HepG2 (cell line): Measurements from ENCODE around the gene AP4M1. TPM values are rescaled to one million over a fixed set of nuclear protein-coding genes. Genes with fewer than 3 reads are reported as not detected.
A peak's percentile ranks its signal among the peaks of the same experiment; 100 is the strongest.

Experiments
- ASH2L ChIP-seq: fragments of 300-600, 200-600 bp; sonication (generic); IDR thresholded peaks from 2 replicates; pipeline ENCODE4 v1.7.0; 2017; ENCODE audit warnings: low read depth, mild to moderate bottlenecking, moderate library complexity, mixed read lengths, low read length; ENCODE audit not compliant: insufficient read length
- CBFB ChIP-seq: sonication (generic); formaldehyde crosslinking; IDR thresholded peaks from 2 replicates; pipeline ENCODE4 v1.4.0; 2020; ENCODE audit warnings: missing genetic modification reagents
- FOXA1 ChIP-seq, 2 experiments: fragments of 450-650 bp in 1 of 2; sonication (generic) in 1 of 2; formaldehyde crosslinking in 1 of 2; IDR thresholded peaks; 2 replicates each; pipeline versions ENCODE4 v1.4.0 to v1.6.1; 2016 to 2020; ENCODE audit warnings: missing genetic modification reagents in 1 of 2
- HBP1 ChIP-seq: IDR thresholded peaks from 2 replicates; pipeline ENCODE4 v1.6.1; 2016; ENCODE audit warnings: low read depth, control low read depth
- KDM3A ChIP-seq: IDR thresholded peaks from 2 replicates; pipeline ENCODE4 v1.6.1; 2018; ENCODE audit warnings: low read depth, missing compliant biosample characterization
- NCOA1 ChIP-seq: sonication (generic); formaldehyde crosslinking; IDR thresholded peaks from 2 replicates; pipeline ENCODE4 v1.9.0; 2021; ENCODE audit warnings: missing genetic modification reagents
- PTBP1 ChIP-seq: fragments of 200-400 bp; formaldehyde crosslinking; IDR thresholded peaks from 2 replicates; pipeline ENCODE4 v1.6.1; 2018; ENCODE audit warnings: low read length, low read depth; ENCODE audit not compliant: poor library complexity, severe bottlenecking
- TFDP1 ChIP-seq: IDR thresholded peaks from 2 replicates; pipeline ENCODE4 v1.6.1; 2016; ENCODE audit warnings: missing compliant biosample characterization, missing genetic modification reagents, borderline replicate concordance
- ZBTB7A ChIP-seq: sonication (generic); formaldehyde crosslinking; IDR thresholded peaks from 2 replicates; pipeline ENCODE4 v1.8.0; 2022; ENCODE audit warnings: mild to moderate bottlenecking, missing genetic modification reagents
- ZFP36L1 ChIP-seq: sonication (generic); formaldehyde crosslinking; IDR thresholded peaks from 2 replicates; pipeline ENCODE4 v1.8.0; 2022; ENCODE audit warnings: mild to moderate bottlenecking, missing genetic modification reagents, moderate library complexity
- ZMYM4 ChIP-seq: sonication (generic); formaldehyde crosslinking; IDR thresholded peaks from 2 replicates; pipeline ENCODE4 v1.8.1; 2023; ENCODE audit warnings: mild to moderate bottlenecking, missing genetic modification reagents
- ZNF501 ChIP-seq: sonication (generic); formaldehyde crosslinking; IDR thresholded peaks from 2 replicates; pipeline ENCODE4 v1.5.1; 2020; ENCODE audit warnings: mild to moderate bottlenecking, moderate library complexity, missing genetic modification reagents
- ZNF564 ChIP-seq: sonication (generic); formaldehyde crosslinking; IDR thresholded peaks from 2 replicates; pipeline ENCODE4 v1.8.1; 2023; ENCODE audit warnings: mild to moderate bottlenecking, missing genetic modification reagents
- ZNF710 ChIP-seq: sonication (generic); formaldehyde crosslinking; IDR thresholded peaks from 2 replicates; pipeline ENCODE4 v1.5.0; 2020; ENCODE audit warnings: mild to moderate bottlenecking, missing genetic modification reagents, borderline replicate concordance
- ZNF75D ChIP-seq: sonication (generic); formaldehyde crosslinking; IDR thresholded peaks from 2 replicates; pipeline ENCODE4 v1.8.1; 2023; ENCODE audit warnings: missing genetic modification reagents, mild to moderate bottlenecking, borderline replicate concordance
- ZNF777 ChIP-seq: sonication (generic); formaldehyde crosslinking; IDR thresholded peaks from 2 replicates; pipeline ENCODE4 v1.4.0; 2020; ENCODE audit warnings: missing genetic modification reagents
- polyA plus RNA-seq, 8 experiments: library from polyadenylated mRNA; depleted of rRNA in 3 of 8; stranded (reverse) in 7 of 8; unstranded in 1 of 8; fragments of >200 nt; fragmentation: Illumina TruSeq in 4 of 8; extraction: Trizol in 4 of 8; gene quantifications; 2 replicates each; pipeline versions ENCODE4 v1.2.1 to v1.2.3, GENCODE V29; 2011 to 2016; ENCODE audit warnings: low read depth in 4 of 8, missing spikeins in 1 of 8, mixed read lengths in 1 of 8; ENCODE audit not compliant: insufficient read depth in 1 of 8
- total RNA-seq, 5 experiments: library from RNA; depleted of rRNA; stranded (reverse); fragments of >200 nt; fragmentation: Illumina TruSeq; extraction: Trizol; gene quantifications; 2 replicates each; pipeline ENCODE4 v1.2.3, GENCODE V29; 2016; ENCODE audit warnings: low read depth in 1 of 5
- TF ChIP-seq, protein P1 (sequence below): sonication (generic); formaldehyde crosslinking; IDR thresholded peaks from 2 replicates; pipeline ENCODE4 v1.5.1; 2020; ENCODE audit warnings: mild to moderate bottlenecking, missing genetic modification reagents, moderate library complexity
- TF ChIP-seq, protein P2 (sequence below): IDR thresholded peaks from 2 replicates; pipeline ENCODE4 v1.6.1; 2016; ENCODE audit warnings: missing genetic modification reagents, missing compliant biosample characterization
- TF ChIP-seq, protein P3 (sequence below): sonication (generic); formaldehyde crosslinking; IDR thresholded peaks from 2 replicates; pipeline ENCODE4 v1.4.0; 2020; ENCODE audit warnings: mild to moderate bottlenecking, missing genetic modification reagents

The AP4M1 gene
- total and polyA plus RNA-seq, 2 of the 13 experiments (the other 11 are each of a cell fraction or from before 2014, with no cell fraction given), result 6.3 to 9.7 TPM

DNA sequence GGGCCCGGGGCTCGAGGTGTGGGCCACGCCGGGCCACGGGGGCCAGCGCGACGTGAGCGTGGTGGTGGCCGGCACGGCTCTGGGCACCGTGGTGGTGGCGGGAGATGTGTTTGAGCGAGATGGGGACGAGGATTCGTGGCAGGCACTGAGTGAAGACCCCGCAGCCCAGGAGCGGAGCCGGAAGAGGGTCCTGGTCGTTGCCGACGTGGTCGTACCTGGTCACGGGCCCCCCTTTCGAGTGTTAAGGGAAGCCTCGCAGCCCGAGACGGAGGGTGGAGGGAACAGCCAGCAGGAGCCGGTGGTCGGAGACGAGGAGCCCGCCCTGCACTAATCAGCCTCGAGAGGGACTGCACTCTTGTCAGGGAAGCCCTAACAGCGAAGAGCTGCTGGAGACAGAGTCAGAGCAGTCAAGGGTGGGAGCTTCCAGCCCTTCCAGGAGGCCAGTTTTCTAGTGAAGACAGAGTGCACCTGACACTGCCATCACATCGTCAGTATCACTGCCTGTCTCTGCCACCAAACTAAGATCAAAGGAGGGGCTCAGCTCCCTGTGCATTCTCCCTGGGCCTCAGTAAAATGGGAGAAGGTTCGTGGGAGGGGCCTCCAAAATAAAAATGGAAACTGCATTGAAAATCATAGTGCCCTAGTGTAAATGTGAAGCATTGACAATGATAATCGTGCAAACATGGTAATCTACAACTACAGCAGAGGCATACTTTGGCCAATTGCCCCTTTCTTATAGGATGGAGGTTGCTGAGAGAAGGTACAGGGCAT is 26.6 kb downstream of the AP4M1 start (continued):
- TF ChIP-seq, protein P1, sequence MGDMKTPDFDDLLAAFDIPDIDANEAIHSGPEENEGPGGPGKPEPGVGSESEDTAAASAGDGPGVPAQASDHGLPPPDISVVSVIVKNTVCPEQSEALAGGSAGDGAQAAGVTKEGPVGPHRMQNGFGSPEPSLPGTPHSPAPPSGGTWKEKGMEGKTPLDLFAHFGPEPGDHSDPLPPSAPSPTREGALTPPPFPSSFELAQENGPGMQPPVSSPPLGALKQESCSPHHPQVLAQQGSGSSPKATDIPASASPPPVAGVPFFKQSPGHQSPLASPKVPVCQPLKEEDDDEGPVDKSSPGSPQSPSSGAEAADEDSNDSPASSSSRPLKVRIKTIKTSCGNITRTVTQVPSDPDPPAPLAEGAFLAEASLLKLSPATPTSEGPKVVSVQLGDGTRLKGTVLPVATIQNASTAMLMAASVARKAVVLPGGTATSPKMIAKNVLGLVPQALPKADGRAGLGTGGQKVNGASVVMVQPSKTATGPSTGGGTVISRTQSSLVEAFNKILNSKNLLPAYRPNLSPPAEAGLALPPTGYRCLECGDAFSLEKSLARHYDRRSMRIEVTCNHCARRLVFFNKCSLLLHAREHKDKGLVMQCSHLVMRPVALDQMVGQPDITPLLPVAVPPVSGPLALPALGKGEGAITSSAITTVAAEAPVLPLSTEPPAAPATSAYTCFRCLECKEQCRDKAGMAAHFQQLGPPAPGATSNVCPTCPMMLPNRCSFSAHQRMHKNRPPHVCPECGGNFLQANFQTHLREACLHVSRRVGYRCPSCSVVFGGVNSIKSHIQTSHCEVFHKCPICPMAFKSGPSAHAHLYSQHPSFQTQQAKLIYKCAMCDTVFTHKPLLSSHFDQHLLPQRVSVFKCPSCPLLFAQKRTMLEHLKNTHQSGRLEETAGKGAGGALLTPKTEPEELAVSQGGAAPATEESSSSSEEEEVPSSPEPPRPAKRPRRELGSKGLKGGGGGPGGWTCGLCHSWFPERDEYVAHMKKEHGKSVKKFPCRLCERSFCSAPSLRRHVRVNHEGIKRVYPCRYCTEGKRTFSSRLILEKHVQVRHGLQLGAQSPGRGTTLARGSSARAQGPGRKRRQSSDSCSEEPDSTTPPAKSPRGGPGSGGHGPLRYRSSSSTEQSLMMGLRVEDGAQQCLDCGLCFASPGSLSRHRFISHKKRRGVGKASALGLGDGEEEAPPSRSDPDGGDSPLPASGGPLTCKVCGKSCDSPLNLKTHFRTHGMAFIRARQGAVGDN (CRISPR knock-in tag), result peak; percentile 76
- TF ChIP-seq ZNF710 (CRISPR knock-in tag) (0 out of 2 replicates have a peak, but pooled peaks have one; percentile 5), NCOA1 (peak; percentile 87; the same call in 1 of the 2 replicates), ZMYM4 (CRISPR knock-in tag) (0 out of 2 replicates have a peak, but pooled peaks have one; percentile 12), PTBP1 (no peak), ZFP36L1 (no peak), FOXA1 (IDR thresholded peaks at IDR 0.05) (no peak), FOXA1 (CRISPR knock-in tag; IDR thresholded peaks at IDR 0.05) (no peak), ZNF564 (CRISPR knock-in tag) (no peak), TFDP1 (CRISPR knock-in tag) (0 out of 2 replicates have a peak, but pooled peaks have one; percentile 31), ZNF75D (CRISPR knock-in tag) (no peak; the same call in 1 of the 2 replicates), KDM3A (CRISPR knock-in tag) (no peak), HBP1 (no peak), ZNF501 (peak; percentile 62), ZNF777 (peak; percentile 19; the same call in 1 of the 2 replicates), ZBTB7A (CRISPR knock-in tag) (0 out of 2 replicates have a peak, but pooled peaks have one; percentile 53), ASH2L (peak; percentile 36), CBFB (CRISPR knock-in tag) (no peak)
- TF ChIP-seq, protein P2, sequence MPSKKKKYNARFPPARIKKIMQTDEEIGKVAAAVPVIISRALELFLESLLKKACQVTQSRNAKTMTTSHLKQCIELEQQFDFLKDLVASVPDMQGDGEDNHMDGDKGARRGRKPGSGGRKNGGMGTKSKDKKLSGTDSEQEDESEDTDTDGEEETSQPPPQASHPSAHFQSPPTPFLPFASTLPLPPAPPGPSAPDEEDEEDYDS (CRISPR knock-in tag), result peak; percentile 26; the same call in 1 of the 2 replicates
- TF ChIP-seq, protein P3, sequence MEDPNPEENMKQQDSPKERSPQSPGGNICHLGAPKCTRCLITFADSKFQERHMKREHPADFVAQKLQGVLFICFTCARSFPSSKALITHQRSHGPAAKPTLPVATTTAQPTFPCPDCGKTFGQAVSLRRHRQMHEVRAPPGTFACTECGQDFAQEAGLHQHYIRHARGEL, result peak; percentile 59; the same call in 1 of the 2 replicates
